NCI-H146 treated with DMSO at 0.1 percent for 48 hours (cell line): ENCODE measurements around the gene OVOL3.

Source experiments
- DNase-seq: peaks from one replicate; lab custom pipeline; 2025; ENCODE audit not compliant: unreplicated experiment; lab: John Stamatoyannopoulos, UW

Gene OVOL3

DNA sequence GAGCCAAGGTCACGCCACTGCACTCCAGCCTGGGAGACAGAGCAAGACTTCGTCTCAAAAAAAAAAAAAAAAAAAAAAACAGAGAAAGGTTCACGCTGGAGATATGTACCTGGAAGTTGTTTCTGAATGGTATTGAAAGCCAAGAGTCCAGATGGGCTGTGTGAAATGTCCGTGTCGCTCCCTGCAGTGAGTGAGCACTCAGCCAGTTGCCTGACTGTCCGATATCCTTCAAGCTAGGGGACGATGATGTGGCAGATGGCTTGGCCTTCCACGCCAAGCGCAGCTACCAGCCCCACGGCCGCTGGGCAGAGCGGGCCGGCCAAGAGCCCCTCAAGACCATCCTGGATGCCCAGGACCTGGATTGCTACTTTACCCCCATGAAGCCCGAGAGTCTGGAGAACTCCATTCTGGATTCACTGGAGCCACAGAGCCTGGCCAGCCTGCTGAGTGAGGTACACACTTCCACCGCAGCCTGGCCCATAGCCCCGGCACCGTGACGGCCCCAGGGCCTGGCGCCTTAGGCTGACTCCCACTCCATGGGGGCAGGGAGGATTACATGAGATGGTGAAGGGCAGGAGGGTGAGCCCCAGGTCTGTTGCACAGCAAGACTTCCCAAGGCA lies 11.7 kb upstream of the OVOL3 start:
- DNase-seq = no peak

DNA sequence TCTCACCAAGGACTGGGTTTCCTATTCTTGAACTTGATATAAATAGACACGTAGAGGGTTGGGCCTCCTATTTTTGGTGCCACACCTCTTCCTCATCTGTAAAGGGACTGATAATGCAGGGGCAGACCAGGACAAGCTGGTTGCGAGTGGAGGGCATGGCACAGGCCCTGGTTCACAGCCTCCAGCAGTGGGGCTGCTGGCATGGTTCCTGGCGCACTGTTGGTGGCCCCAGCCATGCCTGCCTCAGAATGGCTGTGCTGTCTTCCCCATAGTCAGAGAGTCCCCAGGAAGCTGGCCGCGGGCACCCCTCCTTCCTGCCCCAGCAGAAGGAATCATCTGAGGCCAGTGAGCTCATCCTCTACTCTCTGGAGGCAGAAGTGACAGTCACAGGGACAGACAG lies 10.5 kb upstream of the OVOL3 start:
- no peak for DNase-seq

DNA sequence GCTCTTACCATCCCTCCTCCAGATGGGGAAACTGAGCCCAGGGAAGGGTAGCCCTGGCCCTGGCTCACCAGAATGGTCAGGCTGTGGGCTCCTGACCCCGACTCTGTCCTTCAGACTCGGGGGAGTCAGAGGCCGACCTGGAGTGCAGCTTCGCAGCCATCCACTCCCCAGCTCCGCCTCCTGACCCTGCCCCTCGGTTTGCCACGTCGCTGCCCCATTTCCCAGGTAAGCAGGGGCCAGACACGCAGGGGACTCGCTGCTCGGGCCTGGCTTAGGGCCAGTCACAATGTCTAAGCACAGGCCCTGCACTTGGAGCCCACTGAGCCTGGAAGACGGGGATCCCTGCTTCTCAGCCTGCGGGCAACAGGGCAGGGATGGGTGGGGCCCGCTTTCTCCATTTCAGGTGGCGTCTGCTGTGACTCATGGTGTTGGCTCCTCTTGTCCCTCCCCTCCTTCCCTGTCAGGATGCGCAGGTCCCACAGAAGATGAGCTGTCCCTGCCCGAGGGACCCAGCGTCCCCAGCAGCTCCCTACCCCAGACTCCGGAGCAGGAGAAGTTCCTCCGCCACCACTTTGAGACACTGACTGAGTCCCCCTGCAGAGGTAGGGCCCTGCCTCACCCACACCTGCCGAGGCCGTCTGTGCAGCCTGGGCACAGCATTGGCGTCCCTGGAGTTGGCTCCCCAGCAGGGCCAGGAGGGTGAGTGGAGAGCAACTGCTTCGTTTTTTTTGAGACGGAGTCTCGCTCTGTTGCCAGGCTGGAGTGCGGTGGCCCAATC lies 9.2 kb upstream of the OVOL3 start:
- DNase-seq = no peak

DNA sequence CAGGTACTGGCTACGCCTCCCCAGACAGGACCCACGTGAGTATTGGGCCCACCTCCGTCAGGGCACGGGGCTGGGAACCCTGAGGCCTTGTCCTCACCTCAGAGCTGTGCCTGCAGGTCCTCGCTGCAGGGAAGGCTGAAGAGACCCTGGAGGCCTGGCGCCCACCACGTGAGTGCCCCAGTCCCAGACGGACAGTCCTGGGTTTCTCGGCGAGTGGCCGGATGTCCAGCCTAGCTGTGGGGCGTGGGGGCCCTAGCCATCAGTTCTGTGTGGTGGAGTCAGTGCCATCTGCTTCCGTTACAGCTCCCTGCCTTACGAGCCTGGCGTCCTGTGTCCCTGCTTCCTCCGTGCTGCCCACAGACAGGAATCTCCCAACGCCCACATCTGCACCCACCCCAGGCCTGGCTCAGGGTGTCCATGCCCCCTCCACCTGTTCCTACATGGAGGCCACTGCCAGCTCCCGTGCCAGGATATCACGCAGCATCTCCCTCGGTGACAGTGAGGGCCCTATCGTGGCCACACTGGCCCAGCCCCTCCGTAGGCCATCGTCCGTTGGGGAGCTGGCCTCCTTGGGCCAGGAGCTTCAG lies 7.8 kb upstream of the OVOL3 start:
- DNase-seq = no peak

DNA sequence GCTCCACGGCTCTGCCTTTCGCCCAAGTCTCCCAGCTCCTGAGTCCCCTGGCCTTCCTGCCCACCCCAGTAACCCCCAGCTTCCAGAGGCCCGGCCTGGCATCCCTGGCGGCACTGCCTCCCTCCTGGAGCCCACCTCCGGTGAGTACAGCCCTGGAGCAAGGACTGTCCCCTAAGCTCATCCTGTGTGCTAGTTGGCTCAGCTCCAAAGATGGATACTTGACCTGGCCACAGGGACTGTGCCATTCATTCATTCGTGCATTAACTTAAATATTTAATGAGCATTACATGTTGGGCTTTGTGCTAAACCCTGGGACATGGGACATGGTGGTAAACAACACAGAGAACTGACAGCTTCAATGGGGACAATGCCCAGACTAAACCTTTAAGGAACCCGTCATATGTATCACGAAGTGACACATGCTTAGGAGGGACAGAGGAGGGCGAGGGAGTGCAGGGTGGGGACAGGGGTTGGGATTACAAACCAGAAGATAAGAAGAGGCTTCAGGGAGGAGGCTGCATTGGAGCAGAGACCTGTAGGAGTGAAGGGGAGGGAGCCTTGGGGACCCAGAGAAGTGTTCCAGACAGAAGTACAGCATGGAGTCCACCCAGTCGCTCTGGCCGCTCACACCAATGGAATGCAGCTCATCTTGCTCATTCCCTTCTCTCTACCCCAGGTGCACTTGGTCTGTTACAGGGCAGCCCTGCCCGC lies 6.9 kb upstream of the OVOL3 start:
- no peak for DNase-seq

DNA sequence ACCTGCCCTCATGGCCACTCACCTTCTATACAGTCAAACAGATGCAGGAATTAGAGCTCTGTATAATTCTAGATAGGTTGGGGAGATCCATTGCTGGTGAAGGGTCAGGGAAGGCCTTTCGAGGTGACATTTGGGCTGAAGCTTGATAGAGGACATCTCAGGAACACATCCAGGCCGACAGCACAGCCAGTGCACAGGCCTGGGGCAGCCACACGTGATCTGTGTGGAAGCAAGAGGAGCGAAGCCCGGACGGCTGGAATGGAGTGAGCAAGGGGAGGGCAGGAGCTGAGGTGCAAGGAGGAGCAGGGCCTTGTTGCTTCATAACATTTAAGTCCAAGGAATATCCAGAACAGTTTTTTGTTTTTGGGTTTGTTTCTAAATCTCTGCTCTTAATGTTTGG lies 4.5 kb upstream of the OVOL3 start:
- no peak for DNase-seq

DNA sequence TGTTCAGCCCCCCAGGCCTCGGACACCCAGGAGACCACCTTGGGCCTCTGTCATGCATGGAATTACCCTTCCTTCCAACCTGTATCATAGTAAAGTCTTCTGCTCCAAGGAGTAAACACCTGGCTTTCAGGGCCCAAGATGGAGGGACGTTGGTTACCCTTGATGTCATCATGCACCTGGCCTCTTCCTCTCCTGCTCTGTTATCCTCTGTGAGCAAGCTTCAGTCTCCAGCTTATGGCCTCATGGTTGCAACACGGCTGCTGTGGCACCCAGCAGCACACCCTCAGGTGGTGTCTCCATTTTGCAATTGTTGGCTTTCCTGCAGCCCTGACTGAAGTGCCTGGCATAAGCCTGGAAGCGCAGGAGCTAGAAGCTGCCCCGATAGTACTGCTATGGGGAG lies 4.0 kb upstream of the OVOL3 start:
- DNase-seq = no peak

DNA sequence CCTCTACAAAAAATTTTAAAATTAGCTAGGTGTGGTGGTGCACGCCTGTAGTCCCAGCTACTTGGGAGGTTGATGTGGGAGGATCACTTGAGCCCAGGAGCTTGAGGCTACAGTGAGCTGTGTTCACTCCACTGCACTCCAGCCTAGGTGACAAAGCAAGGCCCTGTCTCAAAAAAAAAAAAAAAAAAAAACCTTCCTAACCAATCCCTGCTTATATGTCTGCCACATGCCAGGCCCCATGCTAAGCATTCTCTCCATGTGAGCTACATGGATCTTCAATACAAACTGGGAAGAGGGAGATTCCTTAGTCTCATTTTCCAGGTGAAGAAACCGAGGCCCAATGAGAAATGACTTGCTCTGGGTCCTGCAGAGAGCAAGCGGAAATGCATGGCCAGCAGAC lies 2.3 kb upstream of the OVOL3 start:
- no peak for DNase-seq

DNA sequence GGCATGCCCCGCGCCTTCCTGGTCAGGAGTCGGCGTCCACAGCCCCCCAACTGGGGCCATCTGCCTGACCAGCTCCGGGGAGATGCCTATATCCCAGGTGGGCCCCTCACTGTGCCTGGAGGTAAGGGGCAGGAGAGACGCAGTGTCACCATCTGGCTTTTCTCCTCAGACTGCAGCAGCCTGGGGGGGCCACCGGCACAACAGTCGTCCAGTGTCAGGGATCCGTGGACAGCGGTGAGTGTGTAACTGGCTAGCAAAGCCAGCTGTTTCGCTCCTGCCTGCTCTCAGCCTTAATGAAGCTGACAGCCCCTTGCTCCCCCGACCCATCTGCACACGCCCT lies 227 bp downstream of the OVOL3 start:
- DNase-seq = no peak

DNA sequence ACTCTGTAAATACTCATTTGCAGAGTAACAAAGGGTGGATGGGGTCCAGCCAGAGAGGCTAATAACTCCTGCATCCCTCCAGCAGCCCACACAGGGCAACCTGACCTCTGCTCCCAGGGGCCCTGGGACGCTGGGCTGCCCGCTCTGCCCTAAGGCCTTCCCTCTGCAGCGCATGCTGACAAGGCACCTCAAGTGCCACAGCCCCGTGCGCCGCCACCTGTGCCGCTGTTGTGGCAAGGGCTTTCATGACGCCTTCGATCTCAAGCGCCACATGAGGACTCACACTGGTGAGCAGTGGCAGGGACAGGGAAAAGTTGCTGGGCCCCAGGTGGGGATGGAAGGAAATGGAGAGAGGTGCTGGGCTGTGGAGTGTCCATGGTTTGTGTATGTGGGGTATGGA lies 1.7 kb downstream of the OVOL3 start:
- DNase-seq = no peak

DNA sequence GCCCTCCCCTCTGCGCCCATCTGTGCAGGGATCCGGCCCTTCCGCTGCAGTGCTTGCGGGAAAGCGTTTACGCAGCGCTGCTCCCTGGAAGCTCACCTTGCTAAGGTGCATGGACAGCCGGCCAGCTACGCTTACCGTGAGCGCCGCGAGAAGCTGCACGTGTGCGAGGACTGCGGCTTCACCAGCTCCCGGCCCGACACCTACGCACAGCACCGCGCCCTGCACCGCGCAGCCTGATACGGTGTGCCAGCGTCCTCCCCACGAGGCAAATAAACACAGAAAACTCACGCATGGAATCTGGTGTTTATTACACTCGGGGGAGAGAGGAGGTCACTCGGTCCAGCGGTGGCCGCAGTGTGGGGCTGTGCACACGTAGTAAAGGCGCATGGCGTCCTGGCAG lies 2.5 kb downstream of the OVOL3 start:
- no peak for DNase-seq

DNA sequence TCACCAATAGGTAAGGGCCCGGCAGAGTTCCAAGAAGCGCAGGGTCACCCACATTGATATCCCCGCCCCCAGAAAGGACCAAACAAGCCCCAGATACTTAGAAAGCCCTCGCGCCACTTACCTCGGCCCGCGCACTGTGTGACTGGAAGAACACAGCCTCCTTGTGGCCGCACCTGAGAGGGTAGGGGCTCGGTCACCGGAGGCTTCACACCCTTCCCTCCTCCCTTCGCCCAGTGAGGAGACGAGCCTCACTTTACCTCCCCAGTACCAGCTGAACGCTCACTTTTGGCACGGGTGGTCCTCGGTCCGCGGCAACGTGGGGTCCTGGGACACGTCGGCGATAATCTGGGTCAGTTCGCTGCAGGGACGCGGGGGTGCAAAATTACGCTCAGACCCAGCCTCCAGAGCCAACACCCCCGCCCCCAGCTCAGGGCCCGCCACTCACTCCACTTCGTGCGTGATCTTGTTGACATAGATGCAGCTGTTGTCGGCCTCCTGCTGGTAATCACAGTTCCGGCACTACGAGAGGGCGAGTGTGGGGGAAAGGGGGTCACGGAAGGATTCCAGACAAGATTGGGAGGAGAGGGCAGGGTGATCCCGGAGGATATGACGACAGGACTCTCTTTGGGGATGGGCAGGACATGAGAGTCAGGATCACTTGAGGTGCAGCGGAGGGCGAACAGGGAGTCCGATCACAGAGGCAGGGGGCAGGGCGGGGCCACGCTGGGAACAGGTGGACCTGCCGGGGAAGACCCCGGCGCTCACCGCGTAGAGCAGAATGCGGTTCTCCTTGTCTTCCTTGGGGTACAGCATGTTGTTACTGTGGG lies 3.2 kb downstream of the OVOL3 start:
- peak; percentile 52 for DNase-seq

DNA sequence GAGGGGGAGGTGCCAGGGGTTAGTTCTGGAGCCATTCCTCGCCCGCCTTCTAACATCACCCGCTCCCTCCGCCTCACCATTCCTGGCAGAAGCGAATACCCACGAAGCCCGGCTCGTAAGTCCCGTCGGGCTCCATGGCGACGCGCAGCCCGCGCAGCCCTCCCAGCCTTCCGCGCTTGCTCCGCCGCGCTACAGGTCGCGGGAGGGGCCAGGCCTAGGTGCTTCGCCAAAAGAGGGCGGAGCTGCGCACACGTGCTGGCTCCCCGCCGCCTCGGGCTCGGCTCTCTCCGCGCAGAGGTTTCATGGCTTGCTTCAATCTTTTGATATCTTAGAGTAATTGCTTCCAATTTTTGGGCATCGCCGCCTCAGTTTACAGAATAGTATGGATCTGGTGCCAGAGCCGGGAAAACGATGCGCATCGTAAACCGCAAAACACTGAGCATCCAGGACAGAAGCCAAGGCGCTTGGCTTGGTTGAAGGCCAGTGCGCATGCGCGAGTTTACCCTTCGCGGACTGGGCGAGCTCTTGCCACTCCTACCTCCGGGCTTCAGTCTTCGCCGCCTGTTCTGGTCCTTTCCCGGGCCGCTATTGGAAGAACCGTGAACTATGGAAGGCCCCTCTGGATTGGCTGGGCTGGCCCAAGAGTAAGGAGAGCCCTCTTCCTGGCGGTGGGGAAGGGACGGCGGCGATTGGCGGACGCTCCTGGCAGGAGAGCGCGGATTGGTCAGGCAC lies 3.9 kb downstream of the OVOL3 start, which contains the start of gene POLR2I:
Gene POLR2I (minus strand): TSS at position 155 of the 732 bp plus-strand sequence. CDS start 19 bp downstream, at position 136.
- DNase-seq = peak; percentile 99

DNA sequence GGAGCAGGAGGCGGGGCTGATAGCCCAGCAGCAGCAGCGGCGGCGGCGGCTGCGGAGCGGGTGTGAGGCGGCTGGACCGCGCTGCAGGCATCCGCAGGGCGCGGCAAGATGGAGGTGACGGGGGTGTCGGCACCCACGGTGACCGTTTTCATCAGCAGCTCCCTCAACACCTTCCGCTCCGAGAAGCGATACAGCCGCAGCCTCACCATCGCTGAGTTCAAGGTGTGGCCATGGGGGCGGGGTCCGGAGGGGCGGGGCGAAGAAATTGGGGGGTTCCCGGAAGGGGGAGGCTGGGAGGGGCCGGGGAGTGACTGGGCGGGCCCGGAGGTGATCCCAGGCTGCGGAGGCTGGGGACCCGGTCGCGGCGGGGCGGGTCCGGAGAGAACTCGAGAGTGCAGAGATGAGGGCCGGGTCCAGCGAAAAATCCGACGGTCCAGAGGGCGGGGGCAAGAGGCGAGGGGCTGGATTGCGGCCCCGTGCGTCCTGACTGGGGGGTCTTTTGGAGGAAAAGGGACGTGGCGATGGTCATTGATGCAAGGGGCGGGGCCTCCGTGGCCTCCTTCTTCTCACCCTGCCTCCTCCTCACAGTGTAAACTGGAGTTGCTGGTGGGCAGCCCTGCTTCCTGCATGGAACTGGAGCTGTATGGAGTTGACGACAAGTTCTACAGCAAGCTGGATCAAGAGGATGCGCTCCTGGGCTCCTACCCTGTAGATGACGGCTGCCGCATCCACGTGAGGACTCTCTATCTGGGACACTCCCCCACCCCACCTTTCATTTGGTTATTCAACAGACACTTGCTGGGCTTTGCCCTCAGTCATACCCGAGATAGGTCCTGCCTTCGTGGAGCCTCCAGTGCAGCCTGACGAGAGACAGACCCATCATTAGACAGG lies 4.8 kb downstream of the OVOL3 start, which contains the start of gene TBCB:
Gene TBCB (plus strand): TSS at position 16 of the 891 bp plus-strand sequence. CDS start 93 bp downstream, at position 109.
- peak; percentile 75 for DNase-seq

DNA sequence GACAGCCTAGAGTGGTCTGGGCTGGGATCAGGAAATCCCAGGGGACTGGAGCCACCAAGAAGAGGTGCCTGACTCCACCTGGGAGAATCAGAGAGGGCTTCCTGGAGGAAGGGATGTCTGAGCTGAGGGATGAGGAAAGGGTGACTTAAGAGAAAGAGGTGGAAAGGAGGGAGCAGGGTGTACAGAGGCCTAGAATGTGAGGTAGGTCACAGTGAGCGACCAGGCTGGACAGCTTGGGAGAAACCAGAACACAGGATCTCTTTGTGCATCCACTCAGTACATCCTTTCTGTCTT lies 5.3 kb downstream of the OVOL3 start:
- no peak for DNase-seq

DNA sequence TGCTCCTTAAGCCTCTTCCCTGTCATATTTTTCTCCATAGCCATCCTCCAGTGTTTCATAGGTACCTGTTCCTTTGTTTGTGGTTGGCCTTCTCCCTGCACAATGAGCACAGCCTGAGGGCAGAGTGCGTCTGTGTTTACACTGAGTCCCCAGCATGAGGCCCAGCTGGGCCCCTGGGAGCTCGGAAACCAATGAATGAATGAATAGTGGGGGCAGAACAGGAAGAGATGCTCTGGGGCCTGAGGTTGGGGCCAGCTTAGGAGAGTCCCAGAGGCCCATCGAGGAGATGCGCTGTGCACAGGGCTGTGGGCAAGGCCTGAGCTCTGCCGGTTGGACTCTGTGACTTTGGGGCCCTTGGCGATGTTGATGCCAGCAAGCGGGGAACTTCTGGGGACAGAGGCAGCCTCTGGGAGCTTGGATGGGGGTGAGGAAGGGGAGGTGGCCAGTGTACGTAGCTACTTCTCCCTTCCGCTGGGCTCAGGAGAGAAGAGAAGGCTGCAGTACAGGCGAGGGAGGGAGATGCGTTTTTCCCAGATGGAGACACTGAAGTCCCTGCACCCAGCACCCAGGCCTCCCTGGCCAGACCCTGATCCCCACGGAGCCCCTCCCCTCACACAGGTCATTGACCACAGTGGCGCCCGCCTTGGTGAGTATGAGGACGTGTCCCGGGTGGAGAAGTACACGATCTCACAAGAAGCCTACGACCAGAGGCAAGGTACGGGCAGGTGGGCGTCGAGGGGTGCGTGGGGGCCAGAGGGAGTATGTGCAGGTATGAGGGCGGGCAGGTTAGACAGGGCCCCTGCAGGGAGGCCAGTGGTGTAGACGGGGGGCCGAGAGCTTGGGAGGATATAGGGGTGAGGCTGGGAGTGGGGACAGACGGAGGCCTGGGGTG lies 9.4 kb downstream of the OVOL3 start:
- peak; percentile 96 for DNase-seq

DNA sequence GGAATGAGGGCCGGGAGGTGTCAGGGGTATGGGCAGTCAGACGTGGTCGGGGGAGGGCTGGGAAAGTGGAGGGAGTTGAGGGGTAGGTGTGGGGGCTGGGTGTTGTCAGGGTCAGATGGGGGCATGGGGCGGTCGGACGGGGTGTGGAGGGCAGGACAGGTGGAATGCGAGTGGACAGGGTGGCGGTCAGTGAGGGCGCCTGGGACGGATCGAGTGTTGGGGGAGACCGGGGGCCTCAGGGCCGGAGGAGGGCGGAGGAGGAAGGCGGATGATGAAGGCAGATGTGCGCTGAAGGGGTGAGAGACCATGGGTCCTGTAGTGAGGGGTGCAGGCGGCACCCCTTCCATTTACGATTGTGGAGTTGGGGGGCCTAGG lies 10.0 kb downstream of the OVOL3 start:
- no peak for DNase-seq

DNA sequence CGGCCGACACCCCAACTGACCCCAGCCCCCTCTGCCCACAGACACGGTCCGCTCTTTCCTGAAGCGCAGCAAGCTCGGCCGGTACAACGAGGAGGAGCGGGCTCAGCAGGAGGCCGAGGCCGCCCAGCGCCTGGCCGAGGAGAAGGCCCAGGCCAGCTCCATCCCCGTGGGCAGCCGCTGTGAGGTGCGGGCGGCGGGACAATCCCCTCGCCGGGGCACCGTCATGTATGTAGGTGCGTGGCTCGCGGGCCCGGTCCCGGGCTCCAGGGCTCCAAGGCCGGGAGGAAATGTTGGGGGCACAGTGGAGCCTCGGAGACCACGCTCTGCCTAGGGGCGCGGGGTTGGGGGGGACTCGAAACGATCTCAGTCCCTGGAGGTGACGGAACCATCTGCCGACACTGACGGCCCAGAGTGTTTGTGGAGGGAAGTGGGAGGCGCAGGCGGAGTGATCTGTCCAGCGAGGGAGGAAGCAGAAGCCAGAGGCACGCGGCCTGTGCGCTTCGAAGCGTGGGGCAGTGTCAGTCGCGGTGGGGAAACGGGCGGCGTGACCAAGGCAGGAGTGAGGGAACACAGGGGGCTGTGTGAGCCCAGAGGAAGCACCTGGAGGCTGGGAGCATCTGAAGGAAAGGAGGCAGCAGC lies 10.7 kb downstream of the OVOL3 start:
- no peak for DNase-seq
